OCI-LY7 (cell line): ENCODE data around the gene OGFOD3. TPM values are rescaled to one million over a fixed set of nuclear protein-coding genes. Genes with fewer than 3 reads are reported as not detected.

Experiments used
- BruUV-seq: library from RNA; stranded (reverse); fragments of 400-500 nt; replicated peaks from 2 replicates; lab custom pipeline; 2021; lab: Mats Ljungman, UMichigan
- CTCF ChIA-PET: fragments of 300-600 bp; sonication (Branson Sonifier 250); formaldehyde crosslinking; loops from one replicate; lab custom pipeline; 2022; ENCODE audit warnings: antibody characterized with exemption; ENCODE audit not compliant: unreplicated experiment; lab: Charles Lee
- POLR2A ChIA-PET: fragments of 300-600 bp; sonication (Branson Sonifier 250); formaldehyde crosslinking; loops from one replicate; lab custom pipeline; 2022; ENCODE audit warnings: antibody characterized with exemption; lab: Charles Lee
- DNase-seq: peaks from one replicate; pipeline ENCODE4 v3.0.0-alpha.2; 2015; ENCODE audit warnings: low spot score
- H2AFZ ChIP-seq: fragments of 200-600 bp; sonication (generic), shearing (Covaris generic); 2 replicates; pipeline ENCODE4 v1.6.1; 2014; ENCODE audit warnings: mild to moderate bottlenecking, antibody characterized with exemption, low read length, moderate library complexity
- H3K27ac ChIP-seq: fragments of 200-600 bp; sonication (generic); 2 replicates; pipeline ENCODE4 v1.5.1; 2014; ENCODE audit warnings: mixed run types, low read depth, mild to moderate bottlenecking, moderate library complexity, low read length, inconsistent platforms; ENCODE audit not compliant: poor library complexity, severe bottlenecking
- H3K36me3 ChIP-seq: fragments of 200-600 bp; sonication (generic); 2 replicates; pipeline ENCODE4 v1.6.1; 2014; ENCODE audit warnings: mild to moderate bottlenecking, antibody characterized with exemption, low read length, moderate library complexity, mixed read lengths; ENCODE audit not compliant: insufficient read depth
- H3K4me1 ChIP-seq: fragments of 200-600 bp; sonication (generic); 2 replicates; pipeline ENCODE4 v1.5.1; 2014; ENCODE audit warnings: mild to moderate bottlenecking, low read length; ENCODE audit not compliant: insufficient read depth, poor library complexity, severe bottlenecking
- H3K4me2 ChIP-seq: fragments of 200-600 bp; sonication (generic); 2 replicates; pipeline ENCODE4 v1.6.1; 2014; ENCODE audit warnings: mild to moderate bottlenecking, low read length
- H3K4me3 ChIP-seq: fragments of 200-600 bp; sonication (generic); 2 replicates; pipeline ENCODE4 v1.5.1; 2014; ENCODE audit warnings: mild to moderate bottlenecking, low read depth, low read length; ENCODE audit not compliant: poor library complexity, severe bottlenecking
- H3K79me2 ChIP-seq: fragments of 200-600 bp; sonication (generic); 2 replicates; pipeline ENCODE4 v1.6.1; 2016; ENCODE audit warnings: low read depth, mild to moderate bottlenecking, low read length, moderate library complexity, mixed read lengths; ENCODE audit not compliant: insufficient read depth
- H3K9me2 ChIP-seq: fragments of 200-600 bp; sonication (generic); 2 replicates; pipeline ENCODE4 v1.6.1; 2016; ENCODE audit warnings: mild to moderate bottlenecking, low read length, mixed read lengths; ENCODE audit not compliant: insufficient read depth
- H3K9me3 ChIP-seq: fragments of 200-600 bp; sonication (generic); 2 replicates; pipeline ENCODE4 v1.6.1; 2014; ENCODE audit warnings: mild to moderate bottlenecking, mixed run types, low read length, mixed read lengths
- H4K20me1 ChIP-seq: fragments of 200-600 bp; sonication (generic); 2 replicates; pipeline ENCODE4 v1.6.1; 2014; ENCODE audit warnings: mild to moderate bottlenecking, antibody characterized with exemption, low read length, moderate library complexity, mixed read lengths; ENCODE audit not compliant: insufficient read depth
- EZH2phosphoT487 ChIP-seq: fragments of 200-600 bp; sonication (generic); IDR thresholded peaks from 2 replicates; pipeline ENCODE4 v1.6.1; 2018; ENCODE audit warnings: low read depth, borderline replicate concordance, mild to moderate bottlenecking, mixed run types, antibody characterized with exemption, low read length, moderate library complexity, mixed read lengths
- intact Hi-C: fragments of 100-400 bp; cut with micrococcal nuclease; formaldehyde crosslinking; loops from one replicate; pipeline ENCODE4 v1.10.0; 2022; ENCODE audit not compliant: unreplicated experiment
- total RNA-seq, 2 experiments: library from RNA; depleted of rRNA in 1 of 2; stranded (reverse); fragments of >200 nt in 1 of 2; shearing (Covaris generic) in 1 of 2; gene quantifications; 2 replicates each; pipeline ENCODE4 v1.2.3, GENCODE V29; 2014 to 2022
- TF ChIP-seq, protein P1 (sequence below): fragments of 200-600 bp; sonication (generic); conservative IDR thresholded peaks from 2 replicates; pipeline ENCODE4 v1.5.1; 2014; ENCODE audit warnings: mild to moderate bottlenecking, antibody characterized with exemption, low read length, moderate library complexity, mixed read lengths

OGFOD3 gene
- total RNA-seq, 2 experiments from 2014 or later: 55.6 to 65.2 TPM

- H3K9me2 ChIP-seq: no peaks in the 10 kb centered on the region
- BruUV-seq: no TSS peak
- POLR2A ChIA-PET: interaction anchor here (0.6 to 1.9 kb wide), 2 partner anchors 10 to 552 kb away, joined by 4 to 5 read pairs; no protein-coding TSS in a partner anchor
- CTCF ChIA-PET: no interaction called here
- TF ChIP-seq EZH2phosphoT487: no peak
- TF ChIP-seq, protein P1, sequence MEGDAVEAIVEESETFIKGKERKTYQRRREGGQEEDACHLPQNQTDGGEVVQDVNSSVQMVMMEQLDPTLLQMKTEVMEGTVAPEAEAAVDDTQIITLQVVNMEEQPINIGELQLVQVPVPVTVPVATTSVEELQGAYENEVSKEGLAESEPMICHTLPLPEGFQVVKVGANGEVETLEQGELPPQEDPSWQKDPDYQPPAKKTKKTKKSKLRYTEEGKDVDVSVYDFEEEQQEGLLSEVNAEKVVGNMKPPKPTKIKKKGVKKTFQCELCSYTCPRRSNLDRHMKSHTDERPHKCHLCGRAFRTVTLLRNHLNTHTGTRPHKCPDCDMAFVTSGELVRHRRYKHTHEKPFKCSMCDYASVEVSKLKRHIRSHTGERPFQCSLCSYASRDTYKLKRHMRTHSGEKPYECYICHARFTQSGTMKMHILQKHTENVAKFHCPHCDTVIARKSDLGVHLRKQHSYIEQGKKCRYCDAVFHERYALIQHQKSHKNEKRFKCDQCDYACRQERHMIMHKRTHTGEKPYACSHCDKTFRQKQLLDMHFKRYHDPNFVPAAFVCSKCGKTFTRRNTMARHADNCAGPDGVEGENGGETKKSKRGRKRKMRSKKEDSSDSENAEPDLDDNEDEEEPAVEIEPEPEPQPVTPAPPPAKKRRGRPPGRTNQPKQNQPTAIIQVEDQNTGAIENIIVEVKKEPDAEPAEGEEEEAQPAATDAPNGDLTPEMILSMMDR: no peak
- H3K36me3 ChIP-seq: peaks cover 61% of the 10 kb centered on the region
- no peak overlapping the region for H2AFZ ChIP-seq
- peak overlapping the region; percentile 53 for H3K4me3 ChIP-seq
- H3K27ac ChIP-seq: peak overlapping the region; percentile 84
- H3K79me2 ChIP-seq: peaks cover 39% of the 10 kb centered on the region
- DNase-seq: peak; percentile 34
- intact Hi-C loops: loop anchor here (2.0 kb wide), 4 partner anchors 77 to 231 kb away; partner anchors contain the start of genes TEX19, UTS2R and WDR45B
- H4K20me1 ChIP-seq: peaks cover 3% of the 10 kb centered on the region
- peaks cover 40% of the 10 kb centered on the region for H3K4me1 ChIP-seq
- peaks cover 11% of the 10 kb centered on the region; the same call in 1 of the 2 replicates for H3K9me3 ChIP-seq
- H3K4me2 ChIP-seq: peak overlapping the region; percentile 59
Observed at GRCh38 chr17:82447876-82448275, 29.5 kb upstream of the OGFOD3 start.

- Histone ChIP-seq H3K36me3 (peaks cover 74% of the 10 kb centered on the region), H3K27ac (no peak overlapping the region), H3K4me1 (peaks cover 39% of the 10 kb centered on the region), H3K79me2 (peaks cover 39% of the 10 kb centered on the region), H3K9me2 (no peaks in the 10 kb centered on the region), H3K9me3 (no peaks in the 10 kb centered on the region), H3K4me2 (no peak overlapping the region), H3K4me3 (no peak overlapping the region), H2AFZ (no peak overlapping the region), H4K20me1 (peaks cover 3% of the 10 kb centered on the region)
- ChIA-PET CTCF (no interaction called here), POLR2A (interaction anchor here (0.6 kb wide), 1 partner anchor 53 kb away, joined by 3 read pairs; no protein-coding TSS in a partner anchor)
- DNase-seq: no peak
- TF ChIP-seq, protein P1: no peak
- TF ChIP-seq EZH2phosphoT487: no peak
- intact Hi-C loops: no loop called here
- no TSS peak for BruUV-seq
Observed at GRCh38 chr17:82446649-82447048, 28.3 kb upstream of the OGFOD3 start.

GRCh38 chr17:82446124-82446523, 27.7 kb upstream of the OGFOD3 start:
- ChIA-PET POLR2A (no interaction called here), CTCF (no interaction called here)
- Histone ChIP-seq H3K27ac (no peak overlapping the region), H3K36me3 (peaks cover 79% of the 10 kb centered on the region), H4K20me1 (peaks cover 3% of the 10 kb centered on the region), H2AFZ (no peak overlapping the region), H3K9me3 (no peaks in the 10 kb centered on the region), H3K79me2 (peaks cover 36% of the 10 kb centered on the region), H3K4me1 (peaks cover 34% of the 10 kb centered on the region), H3K9me2 (no peaks in the 10 kb centered on the region), H3K4me3 (no peak overlapping the region), H3K4me2 (no peak overlapping the region)
- BruUV-seq: no TSS peak
- intact Hi-C loops: no loop called here
- TF ChIP-seq, protein P1: no peak
- no peak for TF ChIP-seq EZH2phosphoT487
- no peak for DNase-seq
